GM21447 (cell line): ENCODE measurements around the gene SSH2.

Experiments
- ATAC-seq: cut with Tn5 transposase; IDR thresholded peaks from one replicate; pipeline ENCODE4 v1.9.1; 2021; ENCODE audit not compliant: unreplicated experiment

Gene SSH2

GRCh38 chr17:29642171-29642611 lies 287.8 kb downstream of the SSH2 start:
- ATAC-seq, result no peak

- ATAC-seq, result no peak
Measured at GRCh38 chr17:29640981-29641642, 288.9 kb downstream of the SSH2 start.

GRCh38 chr17:29640413-29640812 lies 289.6 kb downstream of the SSH2 start:
- no peak for ATAC-seq

- no peak for ATAC-seq
Measured at GRCh38 chr17:29633886-29634285, 296.1 kb downstream of the SSH2 start.

GRCh38 chr17:29630630-29631193 lies 299.3 kb downstream of the SSH2 start:
- ATAC-seq, result no peak

GRCh38 chr17:29629839-29630238 lies 300.2 kb downstream of the SSH2 start:
- no peak for ATAC-seq

GRCh38 chr17:29628644-29629043 lies 301.4 kb downstream of the SSH2 start:
- no peak for ATAC-seq

GRCh38 chr17:29627951-29628350 lies 302.1 kb downstream of the SSH2 start:
- ATAC-seq, result no peak

GRCh38 chr17:29625037-29625750 lies 304.8 kb downstream of the SSH2 start:
- no peak for ATAC-seq

- ATAC-seq, result no peak
Measured at GRCh38 chr17:29624586-29624985, 305.4 kb downstream of the SSH2 start.

- ATAC-seq, result no peak
Measured at GRCh38 chr17:29623283-29623647, 306.8 kb downstream of the SSH2 start.

GRCh38 chr17:29622337-29623282 lies 307.4 kb downstream of the SSH2 start, which contains the start of gene CORO6:
CORO6 (minus strand) TSS chr17:29622912; CDS start chr17:29621421, 1,491 bp downstream.
- ATAC-seq, result peak; percentile 54

GRCh38 chr17:29621751-29622194 lies 308.3 kb downstream of the SSH2 start:
- ATAC-seq, result no peak

GRCh38 chr17:29620779-29621500 lies 309.1 kb downstream of the SSH2 start:
- no peak for ATAC-seq

- ATAC-seq, result no peak
Measured at GRCh38 chr17:29620271-29620670, 309.8 kb downstream of the SSH2 start.

- no peak for ATAC-seq
Measured at GRCh38 chr17:29619251-29619650, 310.8 kb downstream of the SSH2 start.

- ATAC-seq, result no peak
Measured at GRCh38 chr17:29618272-29619065, 311.6 kb downstream of the SSH2 start.

- ATAC-seq, result no peak
Measured at GRCh38 chr17:29617481-29618271, 312.4 kb downstream of the SSH2 start.

- peak; percentile 53 for ATAC-seq
Measured at GRCh38 chr17:29617125-29617480, 312.9 kb downstream of the SSH2 start.
